Stimulated activated naive CD8-positive, alpha-beta T cell treated with anti-CD3 and anti-CD28 coated beads, Interleukin-15, Interleukin-2, amounts not matched to agents 100 ng/mL and 50 ng/mL, for 24 hours (primary cell): ENCODE results near the gene C1QTNF3.

Experiments
- H3K27ac Mint-ChIP-seq: one replicate; pipeline ENCODE4 v1.8.0; 2021; ENCODE audit warnings: mild to moderate bottlenecking, mixed read lengths
- H3K27me3 Mint-ChIP-seq: one replicate; pipeline ENCODE4 v1.8.0; 2021; ENCODE audit warnings: mixed read lengths
- H3K36me3 Mint-ChIP-seq: one replicate; pipeline ENCODE4 v1.8.0; 2021; ENCODE audit warnings: low read depth, mixed read lengths
- H3K4me1 Mint-ChIP-seq: one replicate; pipeline ENCODE4 v1.8.0; 2021; ENCODE audit warnings: low read depth, mixed read lengths
- H3K4me3 Mint-ChIP-seq: one replicate; pipeline ENCODE4 v1.8.0; 2021; ENCODE audit warnings: mild to moderate bottlenecking, mixed read lengths
- H3K9me3 Mint-ChIP-seq: one replicate; pipeline ENCODE4 v1.8.0; 2021; ENCODE audit warnings: mixed read lengths

Gene C1QTNF3

DNA sequence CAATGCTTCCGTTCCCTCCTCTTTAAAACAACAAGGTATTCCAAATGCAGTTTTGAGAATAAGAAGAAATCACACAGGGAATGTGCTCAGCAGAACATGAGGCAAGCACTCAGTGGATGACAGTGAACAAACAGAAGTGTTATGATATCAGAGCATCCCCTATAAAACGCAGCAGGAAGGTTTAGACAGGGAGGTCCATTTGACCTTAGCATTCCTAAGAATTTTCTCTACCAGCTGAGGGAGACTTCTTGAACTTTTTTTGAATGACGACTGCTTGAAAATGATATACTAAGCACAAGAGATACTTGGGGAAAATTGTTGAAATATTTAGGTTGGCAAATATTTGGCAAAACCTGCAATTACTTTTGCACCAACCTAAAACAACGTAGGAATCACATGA lies 39.1 kb downstream of the C1QTNF3 start:
- no peaks in the 10 kb centered on the region for H3K9me3 Mint-ChIP-seq

DNA sequence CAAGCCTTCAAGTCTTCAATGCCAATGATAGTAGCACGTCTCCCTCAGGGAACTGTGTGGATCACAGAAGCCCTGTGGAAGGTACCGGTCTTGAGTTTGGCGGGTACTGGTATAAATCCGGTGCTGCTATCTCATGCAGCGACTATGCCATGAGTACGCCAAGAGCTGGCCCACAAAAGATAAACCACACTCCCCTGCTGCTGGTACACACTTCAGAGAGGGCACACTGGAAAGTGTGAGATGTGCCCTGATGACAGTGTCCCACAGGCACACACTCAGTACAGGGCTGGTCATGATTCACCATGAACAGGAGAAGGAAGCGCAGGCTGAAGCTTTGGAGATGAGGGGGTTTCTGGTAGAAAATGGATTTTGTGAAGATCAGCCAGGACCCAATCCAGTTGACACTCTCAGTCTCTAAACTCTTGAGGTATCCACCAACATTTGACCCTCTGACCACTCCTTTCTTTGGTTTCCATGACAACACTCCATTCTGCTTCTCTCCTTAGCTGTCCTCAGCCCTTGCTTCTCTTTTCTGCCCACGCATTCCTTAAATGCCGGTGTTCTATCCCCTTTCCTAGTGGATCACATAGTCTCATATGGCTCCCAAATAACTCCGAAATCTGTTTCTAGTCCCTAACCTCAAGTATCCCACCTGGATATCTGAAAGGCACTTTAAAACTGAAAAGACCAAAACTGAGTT lies 40.2 kb downstream of the C1QTNF3 start:
- H3K36me3 Mint-ChIP-seq, result peaks cover 28% of the 10 kb centered on the region
- no peaks in the 10 kb centered on the region for H3K27me3 Mint-ChIP-seq
- H3K4me1 Mint-ChIP-seq, result peaks cover 28% of the 10 kb centered on the region
- H3K4me3 Mint-ChIP-seq, result no peak overlapping the region
- no peak overlapping the region for H3K27ac Mint-ChIP-seq
- H3K9me3 Mint-ChIP-seq, result no peaks in the 10 kb centered on the region

More for the DNA sequence above, 39.1 kb downstream of the C1QTNF3 start:
- H3K27ac Mint-ChIP-seq, result no peak overlapping the region
- no peak overlapping the region for H3K4me3 Mint-ChIP-seq
- no peaks in the 10 kb centered on the region for H3K27me3 Mint-ChIP-seq
- H3K4me1 Mint-ChIP-seq, result peaks cover 35% of the 10 kb centered on the region
- peaks cover 25% of the 10 kb centered on the region for H3K36me3 Mint-ChIP-seq

DNA sequence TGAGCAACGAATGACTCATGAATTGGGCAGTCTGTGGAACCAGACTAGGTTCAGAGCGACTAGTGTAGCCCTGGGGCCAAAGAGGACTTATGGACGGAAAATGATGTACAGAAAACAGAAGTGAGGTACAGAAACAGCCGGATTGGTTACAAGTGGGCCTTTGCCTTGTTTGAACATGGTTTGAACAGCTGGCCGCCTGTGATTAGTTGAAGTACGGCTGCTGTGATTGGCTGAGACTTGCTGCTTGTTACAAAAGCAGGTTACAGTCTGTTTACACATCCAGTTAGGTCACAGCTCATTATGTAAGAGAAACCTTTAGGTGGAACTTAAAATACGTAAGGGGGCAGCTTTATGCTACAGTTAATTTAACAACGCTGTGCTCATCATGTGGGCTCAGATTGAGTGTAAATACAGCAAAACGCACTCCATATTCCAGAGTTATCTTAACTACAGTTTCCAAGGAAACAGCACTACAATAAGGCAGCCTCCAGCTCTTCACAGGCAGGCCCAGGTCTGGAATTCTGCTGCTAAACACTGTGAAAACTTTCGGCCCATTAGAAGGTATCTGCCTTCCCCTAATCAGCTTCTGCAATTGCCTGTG lies 41.7 kb downstream of the C1QTNF3 start:
- H3K9me3 Mint-ChIP-seq, result no peaks in the 10 kb centered on the region
- peaks cover 33% of the 10 kb centered on the region for H3K36me3 Mint-ChIP-seq
- H3K27ac Mint-ChIP-seq, result no peak overlapping the region
- no peak overlapping the region for H3K4me3 Mint-ChIP-seq
- no peaks in the 10 kb centered on the region for H3K27me3 Mint-ChIP-seq
- peaks cover 20% of the 10 kb centered on the region for H3K4me1 Mint-ChIP-seq

DNA sequence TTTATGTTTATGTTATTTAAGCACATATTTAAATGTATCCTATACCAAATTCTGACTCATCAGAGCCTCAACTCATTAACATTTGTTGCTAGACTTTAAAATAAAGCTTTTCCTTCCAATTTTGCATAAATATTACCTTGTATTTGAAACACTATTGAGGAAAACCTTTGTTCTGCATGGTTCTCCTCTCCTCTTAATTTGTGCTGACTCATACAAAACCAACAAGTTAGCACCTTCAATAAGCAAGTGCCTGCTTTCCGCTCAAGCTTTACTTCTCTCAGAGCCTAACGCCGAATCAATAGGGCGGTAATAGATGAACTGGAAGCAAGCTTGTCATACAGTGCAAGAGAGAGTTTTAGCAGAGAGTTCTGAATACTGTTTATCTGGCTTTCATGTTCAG lies 43.0 kb downstream of the C1QTNF3 start:
- Mint-ChIP-seq H3K4me3 (no peak overlapping the region), H3K27me3 (no peaks in the 10 kb centered on the region), H3K27ac (no peak overlapping the region), H3K36me3 (peaks cover 27% of the 10 kb centered on the region), H3K4me1 (peaks cover 6% of the 10 kb centered on the region), H3K9me3 (no peaks in the 10 kb centered on the region)

DNA sequence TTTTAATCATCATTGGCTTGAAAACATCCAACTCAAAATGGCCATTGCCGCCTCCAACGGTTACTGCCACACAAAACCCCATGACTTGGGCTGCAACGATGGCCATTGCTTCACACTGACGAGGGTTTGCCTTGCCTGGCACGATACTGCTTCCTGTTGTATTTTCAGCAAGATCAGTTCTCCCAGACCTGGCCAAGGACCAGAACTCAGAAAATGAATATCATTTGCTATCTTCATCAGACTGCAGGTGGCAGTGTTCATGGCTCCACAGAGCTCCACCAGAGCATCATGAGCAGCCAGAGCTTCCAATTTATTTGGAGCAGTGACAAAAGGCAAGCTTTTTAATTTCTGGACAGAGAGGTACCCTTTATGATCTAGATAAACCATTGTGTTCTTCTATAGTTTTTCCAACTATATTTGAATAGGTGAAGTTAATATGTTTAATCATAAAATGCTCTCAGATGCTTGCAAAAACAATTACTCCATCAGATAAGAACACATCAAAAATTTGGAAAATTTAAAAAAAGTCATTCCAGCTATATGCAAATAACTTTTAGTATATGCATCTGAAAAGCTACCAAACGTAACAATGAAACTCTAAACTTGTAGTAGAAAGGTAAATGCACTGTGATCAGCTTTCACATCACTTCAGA lies 45.6 kb downstream of the C1QTNF3 start:
- H3K4me3 Mint-ChIP-seq, result no peak overlapping the region
- H3K9me3 Mint-ChIP-seq, result no peaks in the 10 kb centered on the region
- H3K27me3 Mint-ChIP-seq, result no peaks in the 10 kb centered on the region
- peaks cover 4% of the 10 kb centered on the region for H3K4me1 Mint-ChIP-seq
- peaks cover 15% of the 10 kb centered on the region for H3K36me3 Mint-ChIP-seq
- H3K27ac Mint-ChIP-seq, result no peak overlapping the region

DNA sequence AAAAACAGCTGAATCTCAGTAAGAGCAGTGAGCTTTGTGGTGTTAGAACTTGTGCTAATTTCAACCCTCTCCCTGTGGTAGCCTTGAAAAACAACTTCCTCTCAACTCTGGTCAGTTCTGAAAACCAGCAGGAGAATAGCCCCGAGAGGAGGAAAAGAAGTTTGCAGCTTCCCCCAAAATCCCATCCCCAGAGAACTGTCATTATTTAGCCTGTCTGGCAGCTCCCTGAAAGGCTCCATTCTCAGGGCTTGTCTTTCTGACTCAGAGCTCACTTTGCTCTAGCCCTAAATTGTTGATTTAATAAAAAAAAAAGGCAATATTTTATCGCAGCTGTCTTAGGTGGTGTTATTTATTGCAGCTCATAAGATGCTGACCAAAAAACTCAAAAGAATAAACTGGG lies 47.1 kb downstream of the C1QTNF3 start:
- H3K27ac Mint-ChIP-seq, result no peak overlapping the region
- H3K9me3 Mint-ChIP-seq, result no peaks in the 10 kb centered on the region
- no peak overlapping the region for H3K4me3 Mint-ChIP-seq
- H3K27me3 Mint-ChIP-seq, result no peaks in the 10 kb centered on the region
- peaks cover 15% of the 10 kb centered on the region for H3K36me3 Mint-ChIP-seq
- H3K4me1 Mint-ChIP-seq, result peaks cover 4% of the 10 kb centered on the region

DNA sequence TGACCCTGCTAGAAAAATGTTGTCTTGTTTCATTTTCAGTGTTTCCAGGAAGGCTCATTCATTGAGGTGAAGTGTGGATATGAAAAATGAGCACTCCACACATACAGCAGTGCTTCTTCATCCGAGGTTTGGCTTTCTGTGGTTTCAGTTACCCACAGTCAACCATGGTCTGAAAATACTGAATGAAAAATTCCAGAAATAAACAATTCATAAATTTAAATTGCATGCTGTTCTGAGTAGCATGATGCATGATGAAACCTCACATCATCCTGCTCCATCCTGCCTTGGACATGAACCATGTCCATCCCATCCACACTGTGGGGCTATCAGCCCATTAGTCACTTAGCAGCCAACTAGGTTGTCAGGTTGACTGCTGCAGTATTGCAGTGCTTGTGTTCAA lies 48.2 kb downstream of the C1QTNF3 start:
- no peak overlapping the region for H3K27ac Mint-ChIP-seq
- H3K27me3 Mint-ChIP-seq, result no peaks in the 10 kb centered on the region
- peaks cover 15% of the 10 kb centered on the region for H3K36me3 Mint-ChIP-seq
- H3K9me3 Mint-ChIP-seq, result no peaks in the 10 kb centered on the region
- H3K4me3 Mint-ChIP-seq, result no peak overlapping the region
- H3K4me1 Mint-ChIP-seq, result peaks cover 4% of the 10 kb centered on the region

DNA sequence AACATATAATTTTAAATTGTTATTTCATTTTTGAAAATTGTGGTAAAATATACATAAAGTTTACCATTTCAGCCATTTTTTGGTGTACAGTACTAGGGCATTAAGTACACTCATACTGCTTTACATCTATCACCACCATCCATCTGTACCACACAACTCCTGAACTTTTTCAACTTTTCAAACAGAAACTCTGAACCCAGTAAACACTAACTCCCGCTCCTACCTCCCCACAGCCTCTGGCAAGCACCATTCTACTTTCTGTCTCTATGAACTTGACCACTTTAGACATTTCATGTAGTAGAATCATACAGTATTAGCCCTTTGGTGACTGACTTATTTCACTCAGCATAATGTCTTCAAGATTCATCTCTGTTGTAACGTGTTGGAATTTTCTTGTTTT lies 50.1 kb downstream of the C1QTNF3 start:
- Mint-ChIP-seq H3K27me3 (no peaks in the 10 kb centered on the region), H3K36me3 (peaks cover 28% of the 10 kb centered on the region), H3K9me3 (no peaks in the 10 kb centered on the region), H3K27ac (no peak overlapping the region), H3K4me3 (no peak overlapping the region), H3K4me1 (peaks cover 4% of the 10 kb centered on the region)

DNA sequence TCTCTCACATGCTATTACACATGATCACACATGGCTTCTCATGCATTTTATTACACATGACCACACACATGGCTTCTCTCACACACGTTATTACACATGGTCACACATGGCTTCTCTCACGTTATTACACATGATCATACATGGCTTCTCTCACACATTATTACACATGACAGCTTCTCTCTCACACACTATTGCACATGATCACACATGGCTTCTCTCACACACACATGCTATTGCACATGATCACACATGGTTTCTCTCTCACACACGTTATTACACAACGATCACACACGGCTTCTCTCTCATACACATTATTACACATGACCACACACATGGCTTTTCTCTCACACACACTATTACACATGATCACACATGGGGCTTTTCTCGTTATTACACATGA lies 57.6 kb downstream of the C1QTNF3 start:
- Mint-ChIP-seq H3K4me1 (no peaks in the 10 kb centered on the region), H3K9me3 (no peaks in the 10 kb centered on the region), H3K27ac (no peak overlapping the region), H3K36me3 (peaks cover 18% of the 10 kb centered on the region), H3K4me3 (no peak overlapping the region), H3K27me3 (no peaks in the 10 kb centered on the region)

DNA sequence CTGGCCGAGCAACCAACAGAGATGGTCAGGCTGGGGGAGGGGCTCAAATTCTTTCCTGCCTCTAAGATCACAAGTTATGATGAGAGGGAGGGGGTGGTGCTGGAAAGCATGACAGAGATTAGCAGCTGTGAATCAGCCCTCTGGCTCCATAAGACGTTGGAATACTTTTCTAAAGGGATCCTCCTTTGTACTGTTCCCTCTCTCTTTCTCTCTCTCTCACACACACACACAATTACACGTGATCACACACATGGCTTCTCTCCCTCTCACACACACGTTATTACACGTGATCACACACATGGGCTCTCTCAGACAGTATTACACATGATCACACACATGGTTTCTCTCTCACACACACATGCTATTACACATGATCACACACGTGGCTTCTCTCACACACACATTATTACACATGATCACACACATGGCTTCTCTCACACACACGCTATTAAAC lies 58.3 kb downstream of the C1QTNF3 start, which contains the start of gene SLC45A2:
SLC45A2 (minus strand) TSS at position 23 of the 454 bp plus-strand sequence. CDS start 110 bp downstream, outside the sequence.
- Mint-ChIP-seq H3K36me3 (peaks cover 18% of the 10 kb centered on the region), H3K9me3 (no peaks in the 10 kb centered on the region), H3K4me3 (no peak within 1 kb of the TSS), H3K27me3 (no peaks in the 10 kb centered on the region), H3K27ac (no peak within 1 kb of the TSS), H3K4me1 (no peaks in the 10 kb centered on the region)

DNA sequence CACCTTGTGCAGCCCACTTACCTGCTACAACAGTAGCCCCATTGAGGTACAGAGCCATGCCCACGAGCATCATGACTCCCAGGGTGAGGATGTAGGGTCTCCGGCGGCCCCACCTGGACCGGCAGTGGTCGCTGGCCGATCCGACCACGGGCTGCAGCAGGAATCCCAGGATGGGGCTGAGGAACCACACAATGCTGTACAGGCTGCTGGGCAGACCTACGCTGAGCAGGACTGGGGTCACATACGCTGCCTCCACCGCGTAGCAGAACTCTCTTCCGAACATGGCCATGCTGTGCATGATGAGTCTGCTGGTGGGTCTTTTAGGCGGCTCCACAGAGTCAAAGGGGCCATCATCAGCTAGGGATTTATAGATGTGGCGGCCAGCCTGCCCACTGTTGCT lies 58.8 kb downstream of the C1QTNF3 start:
- H3K4me1 Mint-ChIP-seq, result no peaks in the 10 kb centered on the region
- no peaks in the 10 kb centered on the region for H3K27me3 Mint-ChIP-seq
- no peak overlapping the region for H3K4me3 Mint-ChIP-seq
- peaks cover 15% of the 10 kb centered on the region for H3K36me3 Mint-ChIP-seq
- H3K27ac Mint-ChIP-seq, result no peak overlapping the region
- H3K9me3 Mint-ChIP-seq, result no peaks in the 10 kb centered on the region

DNA sequence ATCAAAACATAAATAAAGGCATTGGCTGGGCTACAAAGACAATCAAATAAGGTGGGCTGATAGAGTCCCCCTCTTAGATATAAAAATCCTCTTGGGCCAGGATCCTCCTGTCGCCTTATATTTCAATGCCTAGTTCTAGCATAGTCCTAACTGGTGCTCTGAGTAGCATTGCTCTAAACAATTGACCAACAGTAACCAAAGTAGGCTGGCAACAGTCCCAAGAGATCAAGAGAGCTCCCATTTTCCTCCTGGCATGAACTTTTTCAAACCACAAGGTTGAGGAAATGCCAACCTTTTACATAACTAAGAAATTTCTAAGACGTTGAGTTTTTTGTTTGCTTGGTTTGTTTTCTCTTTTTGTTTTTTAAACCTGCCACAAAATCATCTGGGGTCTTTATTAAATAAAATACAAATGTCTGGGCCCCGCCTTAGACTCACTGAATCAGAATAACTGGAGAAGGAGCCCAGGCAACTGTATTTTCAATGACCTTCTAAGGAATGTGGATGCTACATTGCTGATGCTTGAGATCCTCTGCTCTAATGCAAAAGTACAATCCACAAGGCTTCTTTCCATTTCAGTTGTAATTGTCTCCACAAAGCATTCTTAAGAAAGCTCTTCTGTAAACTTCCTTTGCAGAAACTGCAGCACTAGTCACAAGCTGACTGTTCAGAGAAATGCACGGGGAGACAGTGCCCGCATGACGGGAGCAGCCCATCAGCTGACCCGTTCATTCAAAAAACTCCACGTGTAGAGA lies 61.4 kb downstream of the C1QTNF3 start:
- Mint-ChIP-seq H3K27ac (no peak overlapping the region), H3K36me3 (no peaks in the 10 kb centered on the region), H3K9me3 (no peaks in the 10 kb centered on the region), H3K4me1 (no peaks in the 10 kb centered on the region), H3K27me3 (no peaks in the 10 kb centered on the region), H3K4me3 (no peak overlapping the region)

DNA sequence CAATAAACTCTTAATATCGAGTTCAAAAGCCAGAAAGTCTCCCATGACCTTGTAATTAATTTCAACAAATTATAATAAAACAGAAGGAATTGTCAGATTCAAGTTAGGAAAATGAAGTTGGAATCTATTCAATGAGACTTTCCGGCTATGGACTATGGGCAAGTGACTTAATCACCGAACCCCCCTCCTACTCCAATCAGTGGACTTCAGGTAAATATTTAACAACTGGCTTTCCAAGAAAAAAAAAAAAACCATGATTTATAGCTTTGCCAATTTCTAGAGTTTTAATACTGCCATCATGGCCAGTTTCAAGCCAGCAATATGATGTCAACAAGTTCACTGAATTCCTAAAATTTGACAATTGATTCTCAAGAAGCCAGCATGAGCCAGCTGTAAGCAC lies 63.0 kb downstream of the C1QTNF3 start:
- Mint-ChIP-seq H3K9me3 (no peaks in the 10 kb centered on the region), H3K27me3 (no peaks in the 10 kb centered on the region), H3K4me1 (no peaks in the 10 kb centered on the region), H3K27ac (no peak overlapping the region), H3K36me3 (no peaks in the 10 kb centered on the region), H3K4me3 (no peak overlapping the region)

DNA sequence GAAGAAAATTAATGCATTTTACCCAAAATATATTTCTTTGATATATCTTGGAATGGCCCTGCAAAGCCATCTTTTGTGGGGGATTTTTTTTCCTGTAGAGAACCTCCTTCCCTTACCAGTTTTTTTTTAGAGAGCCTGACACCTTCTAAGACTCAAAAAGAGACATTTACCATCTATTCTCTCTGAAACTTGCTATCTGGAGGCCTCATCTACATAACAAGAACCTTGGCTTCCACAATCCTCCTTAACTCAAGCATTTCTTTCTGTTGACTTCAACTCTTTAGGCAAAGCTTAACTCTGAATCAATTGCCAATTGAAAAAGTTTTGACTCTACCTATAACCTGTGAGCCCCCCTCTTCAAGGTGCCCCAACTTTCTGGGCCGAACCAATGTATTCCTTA lies 64.7 kb downstream of the C1QTNF3 start:
- no peaks in the 10 kb centered on the region for H3K27me3 Mint-ChIP-seq
- H3K9me3 Mint-ChIP-seq, result no peaks in the 10 kb centered on the region
- no peak overlapping the region for H3K27ac Mint-ChIP-seq
- no peak overlapping the region for H3K4me3 Mint-ChIP-seq
- no peaks in the 10 kb centered on the region for H3K36me3 Mint-ChIP-seq
- H3K4me1 Mint-ChIP-seq, result peaks cover 3% of the 10 kb centered on the region

DNA sequence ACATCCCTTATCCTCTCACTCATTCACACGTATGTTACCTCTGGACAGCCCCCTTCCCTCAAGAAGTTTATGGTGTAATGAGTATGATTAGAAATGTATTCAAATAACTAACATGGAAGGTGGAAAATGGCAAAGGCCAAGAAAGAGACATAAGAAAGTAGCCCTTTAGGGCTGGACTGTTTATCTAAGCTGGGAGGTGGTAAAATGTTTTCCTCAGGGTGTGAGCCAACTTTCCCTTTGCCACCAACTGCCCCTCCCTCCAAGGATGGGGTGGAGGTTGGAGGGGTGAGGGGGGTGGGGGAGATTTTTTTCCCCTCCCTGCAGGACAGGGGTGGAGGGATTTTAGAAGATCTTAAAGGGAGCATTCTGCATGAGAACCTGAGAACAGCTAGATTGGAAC lies 66.7 kb downstream of the C1QTNF3 start:
- Mint-ChIP-seq H3K36me3 (no peaks in the 10 kb centered on the region), H3K9me3 (no peaks in the 10 kb centered on the region), H3K4me3 (no peak overlapping the region), H3K4me1 (peaks cover 5% of the 10 kb centered on the region), H3K27ac (no peak overlapping the region), H3K27me3 (no peaks in the 10 kb centered on the region)
